DMS53 treated with DMSO at 0.1 percent for 48 hours (cell line): Measurements from ENCODE around the gene MS4A7.
"Not testable (repeated sequence)": the region's sequence is repeated elsewhere in the genome, so short reads cannot be mapped to it uniquely, and the experiment has no call there.

ENCODE experiments used
- DNase-seq: peaks from one replicate; lab custom pipeline; 2025; ENCODE audit not compliant: unreplicated experiment; lab: John Stamatoyannopoulos, UW

Gene MS4A7, protein sequence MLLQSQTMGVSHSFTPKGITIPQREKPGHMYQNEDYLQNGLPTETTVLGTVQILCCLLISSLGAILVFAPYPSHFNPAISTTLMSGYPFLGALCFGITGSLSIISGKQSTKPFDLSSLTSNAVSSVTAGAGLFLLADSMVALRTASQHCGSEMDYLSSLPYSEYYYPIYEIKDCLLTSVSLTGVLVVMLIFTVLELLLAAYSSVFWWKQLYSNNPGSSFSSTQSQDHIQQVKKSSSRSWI

DNA sequence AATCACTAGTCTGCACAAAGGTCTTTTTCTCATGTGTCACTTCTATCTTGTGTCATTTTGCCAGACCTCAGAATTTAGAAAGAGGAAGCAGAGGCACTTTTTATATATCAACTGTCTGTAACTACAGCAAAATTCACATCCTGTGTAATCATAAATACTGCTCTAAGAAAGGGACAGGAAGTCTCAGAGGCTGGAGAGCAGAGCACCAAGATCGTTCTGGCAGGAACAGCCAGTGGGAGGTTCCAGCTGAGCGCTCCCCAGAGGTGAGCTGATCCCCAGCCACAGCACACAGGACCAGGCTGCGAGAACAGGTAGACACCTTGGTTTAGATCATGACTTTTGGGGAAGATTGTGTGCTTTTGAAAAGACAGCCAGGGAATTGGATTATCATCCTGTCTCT, at the start of gene MS4A7:
TSS of gene MS4A7 (plus strand) at position 179 of the 400 bp plus-strand sequence. CDS start 4,610 bp downstream, outside the sequence.
- no peak for DNase-seq

DNA sequence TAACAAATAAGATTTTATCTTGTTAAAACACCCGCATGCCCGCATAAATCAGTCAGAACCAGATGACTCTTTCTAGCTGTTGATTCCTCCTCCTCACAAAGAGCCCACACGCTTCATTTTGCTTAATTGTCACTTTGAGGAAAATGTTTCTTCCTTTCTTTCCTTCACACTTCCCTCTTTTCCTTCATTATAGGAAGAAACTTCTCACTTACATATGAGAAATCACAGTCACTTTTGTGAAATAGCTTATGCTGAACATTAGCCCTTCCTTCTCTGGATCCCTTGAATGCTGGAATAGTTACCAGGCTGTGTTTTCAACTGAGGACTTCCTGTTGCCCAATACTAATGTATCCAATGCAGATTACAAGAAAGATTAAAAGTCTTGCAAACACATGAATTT, 45.5 kb upstream of the MS4A7 start:
- no peak for DNase-seq

DNA sequence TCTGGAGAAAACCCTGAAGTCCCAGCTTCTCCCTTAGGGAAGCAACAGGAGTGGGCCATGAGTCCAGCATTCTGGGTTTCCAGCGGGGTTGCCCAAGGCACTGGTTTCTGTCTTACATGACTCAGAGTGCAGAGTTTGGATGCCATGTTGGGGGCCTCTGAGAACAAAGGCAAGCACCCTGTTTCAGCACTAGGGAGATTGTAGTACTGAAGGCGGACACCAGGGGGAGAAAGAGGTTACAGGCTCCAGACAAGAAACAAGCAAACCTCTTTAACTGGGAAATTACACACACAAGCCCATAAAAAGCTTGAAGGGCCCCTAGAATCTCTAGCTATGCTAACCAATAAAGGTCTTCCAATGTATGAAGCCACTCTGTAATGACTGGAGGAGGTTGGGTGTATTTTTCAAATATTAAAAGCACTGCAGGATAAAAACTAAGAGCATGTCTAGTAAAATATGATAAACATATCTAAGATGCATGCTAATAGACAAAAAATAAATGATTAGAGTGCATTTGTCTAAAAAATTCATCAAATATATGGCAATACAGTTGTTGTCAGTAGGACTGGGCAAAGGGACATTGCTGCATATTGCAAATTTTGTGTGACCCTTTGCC, 44.2 kb upstream of the MS4A7 start:
- DNase-seq: peak; percentile 36

DNA sequence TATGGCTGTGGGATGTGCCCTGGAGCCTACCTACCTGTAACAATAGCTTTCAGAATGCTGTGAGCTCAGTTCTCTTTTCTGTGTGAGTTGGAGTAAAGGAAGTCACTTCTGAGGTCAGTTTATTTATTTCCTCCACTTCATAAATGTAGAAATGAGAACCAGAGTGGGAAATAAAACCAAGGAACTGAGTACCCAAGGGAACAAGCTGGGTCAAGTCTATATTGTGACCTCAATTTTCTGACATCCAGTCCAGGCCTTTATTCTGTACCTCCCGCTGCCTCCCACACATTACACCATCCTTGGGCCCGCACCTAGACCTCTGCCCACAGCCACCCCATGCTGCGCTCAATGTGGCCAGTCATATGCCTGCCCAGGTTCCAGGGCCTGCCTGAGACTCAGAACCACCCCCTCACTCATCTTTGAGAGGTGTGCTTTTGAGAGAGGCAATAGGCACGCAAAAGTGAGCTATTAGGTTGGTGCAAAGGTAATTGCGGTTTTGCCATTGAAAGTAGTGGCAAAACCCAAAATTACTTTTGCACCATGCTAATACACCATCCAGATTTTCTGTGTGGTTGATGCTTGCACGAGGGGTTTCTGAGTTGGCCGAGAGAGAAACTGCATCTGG, 41.5 kb upstream of the MS4A7 start:
- no peak for DNase-seq

DNA sequence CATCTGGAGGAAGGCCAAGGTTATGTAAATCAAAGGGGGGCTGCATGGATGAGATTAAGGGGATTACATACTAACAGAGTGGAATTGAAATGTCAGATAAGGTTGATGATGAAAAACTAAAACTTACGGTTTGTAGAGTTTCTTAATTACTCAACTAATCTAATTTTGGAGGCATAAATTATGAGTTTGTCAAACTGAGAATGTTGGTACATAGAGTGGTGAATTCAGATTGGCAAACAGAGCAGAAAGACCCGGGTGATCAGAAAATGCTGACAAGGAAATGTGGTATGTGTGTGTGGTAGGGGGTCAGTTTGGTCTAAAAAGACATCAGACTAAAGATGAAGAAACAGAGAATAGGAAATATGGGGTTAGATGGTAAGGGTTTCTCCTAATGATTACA, 40.3 kb upstream of the MS4A7 start:
- no peak for DNase-seq

DNA sequence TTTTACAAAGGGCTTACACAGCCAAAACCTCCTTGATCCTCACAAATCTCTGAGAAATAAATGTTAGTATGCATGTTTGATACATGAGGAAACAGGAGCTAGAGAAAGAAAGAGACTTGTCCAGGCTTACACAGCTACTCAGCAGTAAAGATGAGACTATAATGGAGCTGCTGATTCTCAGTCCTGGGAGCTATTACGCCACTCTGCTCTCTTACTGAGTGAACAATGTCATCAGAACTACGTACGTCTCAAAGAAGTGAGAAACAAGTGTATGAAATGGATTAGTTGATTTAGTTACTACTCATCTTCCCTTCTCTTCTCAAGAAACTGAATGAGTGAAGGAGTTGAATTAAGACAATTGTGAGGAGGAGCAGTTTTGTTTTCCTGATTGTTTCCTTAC, 39.0 kb upstream of the MS4A7 start:
- no peak for DNase-seq

DNA sequence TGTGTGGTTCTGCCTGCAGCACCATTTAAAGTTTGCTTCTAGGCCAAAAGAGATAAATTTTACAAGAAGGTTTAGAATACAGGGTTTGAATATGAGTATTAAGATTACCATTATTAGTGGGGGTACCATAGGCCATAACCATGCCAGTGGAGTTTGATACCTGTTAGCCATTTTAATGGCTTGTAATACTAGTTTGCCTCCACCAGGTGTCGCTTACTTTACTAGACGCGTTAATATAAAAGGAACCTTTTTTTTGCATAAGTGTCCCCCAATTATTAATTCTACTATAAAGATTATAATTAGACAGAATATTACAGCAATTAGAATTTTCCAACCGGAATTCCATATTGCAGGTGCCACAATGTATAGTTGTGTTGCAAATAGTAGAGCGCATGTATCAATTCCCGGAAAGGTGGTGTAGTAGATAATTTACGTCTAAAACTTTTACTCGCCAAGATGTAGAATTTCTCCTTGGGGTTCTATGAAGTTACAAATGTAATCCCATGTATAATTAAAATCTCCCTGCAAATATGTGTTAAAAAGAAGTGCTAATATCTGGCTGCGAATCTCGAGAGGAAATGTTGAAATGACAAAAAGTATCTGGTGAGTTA, 35.1 kb upstream of the MS4A7 start:
- peak; percentile 2 for DNase-seq

DNA sequence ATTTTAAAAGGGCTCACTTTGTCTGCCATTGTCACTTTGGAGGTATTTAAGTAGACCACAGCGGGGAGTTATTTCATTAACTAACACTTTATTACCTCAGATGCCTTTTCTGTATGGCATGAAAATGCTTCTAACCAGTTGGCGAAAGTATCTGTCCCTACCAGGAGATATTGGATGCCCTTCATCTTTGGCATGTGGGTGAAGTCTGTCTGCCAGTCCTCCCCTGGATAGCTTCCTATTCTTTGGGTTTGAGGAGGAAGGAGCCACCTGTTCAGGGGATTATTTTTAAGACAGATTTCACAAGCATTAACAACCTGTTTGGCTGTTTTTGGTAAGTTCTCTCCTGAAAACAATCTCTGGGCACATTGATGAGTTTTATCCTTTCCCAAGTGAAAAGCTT, 34.2 kb upstream of the MS4A7 start:
- no peak for DNase-seq

DNA sequence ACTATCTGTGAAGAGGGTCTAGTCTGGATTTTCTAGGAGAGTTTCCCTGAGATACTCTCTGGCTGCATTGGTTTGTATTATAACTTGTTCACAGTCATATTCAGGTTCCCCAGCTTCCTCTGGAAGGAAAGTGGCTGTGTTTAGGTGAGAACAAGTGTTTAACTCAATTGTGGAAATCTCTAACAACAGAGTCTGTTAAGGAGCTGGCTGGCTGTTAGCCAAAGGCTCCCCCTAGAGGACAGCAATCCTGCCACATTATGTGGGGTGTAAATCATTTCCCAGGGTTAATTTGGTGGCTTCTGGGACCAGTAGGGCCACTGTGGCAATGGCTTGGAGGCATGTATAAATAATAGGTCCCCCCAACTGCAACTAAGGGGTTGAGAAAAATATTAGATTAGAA, 32.8 kb upstream of the MS4A7 start:
- DNase-seq: peak; percentile 6

DNA sequence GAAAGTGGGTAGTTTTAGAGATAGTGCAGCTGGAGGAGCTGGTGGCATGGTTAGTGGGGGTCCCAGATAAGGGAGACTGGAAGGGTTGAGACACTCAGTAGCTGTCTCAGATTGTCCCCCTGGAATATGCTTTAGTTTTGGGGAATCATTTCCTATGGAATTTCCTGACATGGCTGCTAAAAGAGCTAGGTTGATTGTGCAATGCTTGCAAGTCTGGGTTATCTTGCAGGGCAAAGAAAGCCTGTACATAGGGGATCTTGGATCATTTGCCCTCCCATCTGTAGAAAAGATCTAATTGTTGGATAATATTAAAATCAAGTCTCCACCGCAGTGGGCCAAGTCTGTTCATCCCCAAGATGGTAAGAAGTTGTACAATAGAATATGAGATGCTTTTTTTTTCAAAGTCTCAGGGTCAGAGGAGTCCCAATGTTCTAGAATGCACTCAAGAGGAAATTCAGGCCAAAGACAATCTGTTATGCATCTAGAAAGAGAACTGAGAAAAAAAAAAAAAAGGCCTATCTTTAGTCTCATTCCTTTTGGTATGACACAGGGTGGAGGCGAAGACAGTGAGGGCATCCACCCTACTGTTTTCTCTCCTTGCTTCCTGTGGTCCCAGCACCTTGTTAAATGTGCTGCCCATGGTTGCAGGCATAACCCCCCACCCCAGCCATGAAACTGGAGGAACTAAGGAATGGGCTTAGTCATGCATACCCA, 31.1 kb upstream of the MS4A7 start:
- DNase-seq: no peak

DNA sequence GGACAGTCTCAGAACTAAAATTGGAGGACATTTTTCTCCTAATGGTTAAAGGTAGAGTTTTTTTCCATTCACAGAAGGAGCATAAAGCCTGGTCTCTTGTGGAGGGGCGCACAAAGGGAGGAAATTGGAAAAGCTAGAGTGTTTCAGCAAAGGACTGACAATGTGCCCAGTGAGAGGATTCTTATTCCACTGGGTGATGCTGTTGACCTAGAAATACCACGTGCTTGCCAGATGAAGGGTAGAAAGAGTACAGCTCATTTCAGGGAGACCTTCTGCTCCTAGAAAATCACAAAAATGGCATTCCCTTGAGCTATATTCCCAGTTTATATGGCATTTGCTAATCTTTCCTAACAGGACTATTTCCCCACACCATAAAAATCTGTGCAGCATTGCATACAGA, 30.2 kb upstream of the MS4A7 start:
- DNase-seq: no peak

DNA sequence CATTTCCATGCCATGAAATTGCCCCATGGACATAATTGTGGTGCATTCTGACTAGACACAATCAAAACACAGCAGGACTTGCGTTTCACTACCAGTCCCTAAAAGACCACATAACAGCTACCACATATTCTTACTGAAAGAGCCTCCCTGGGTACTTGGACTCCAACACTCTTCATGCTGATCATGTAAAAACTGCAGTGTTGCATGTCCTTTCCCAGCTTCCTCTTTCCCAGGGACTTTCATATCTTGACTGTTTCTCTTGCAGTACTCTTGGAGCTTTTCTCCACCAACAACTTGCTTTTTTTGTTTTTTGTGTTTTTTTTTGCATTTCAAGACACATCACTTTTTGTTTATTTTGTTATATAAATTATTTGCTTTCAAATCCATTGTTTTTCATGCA, 28.3 kb upstream of the MS4A7 start:
- no peak for DNase-seq

DNA sequence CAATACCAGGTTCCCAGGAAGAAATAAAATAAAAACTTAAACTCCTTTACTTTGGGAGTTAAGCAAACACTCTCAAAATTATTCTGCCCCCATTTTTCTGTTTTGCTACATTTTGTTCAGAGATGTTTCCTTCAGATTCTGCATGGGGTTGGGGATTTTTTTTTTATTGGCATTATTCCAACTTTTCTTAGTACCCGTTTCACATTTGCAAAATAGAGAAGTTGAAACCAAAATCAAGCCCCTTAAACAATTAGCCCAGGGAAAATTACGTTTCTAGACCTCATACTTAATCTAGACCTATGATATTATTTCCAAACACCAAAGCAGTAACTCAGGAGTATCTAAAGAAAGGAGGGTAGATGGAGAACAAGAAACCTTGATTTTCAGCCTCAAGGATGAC, 20.6 kb upstream of the MS4A7 start:
- DNase-seq: no peak

DNA sequence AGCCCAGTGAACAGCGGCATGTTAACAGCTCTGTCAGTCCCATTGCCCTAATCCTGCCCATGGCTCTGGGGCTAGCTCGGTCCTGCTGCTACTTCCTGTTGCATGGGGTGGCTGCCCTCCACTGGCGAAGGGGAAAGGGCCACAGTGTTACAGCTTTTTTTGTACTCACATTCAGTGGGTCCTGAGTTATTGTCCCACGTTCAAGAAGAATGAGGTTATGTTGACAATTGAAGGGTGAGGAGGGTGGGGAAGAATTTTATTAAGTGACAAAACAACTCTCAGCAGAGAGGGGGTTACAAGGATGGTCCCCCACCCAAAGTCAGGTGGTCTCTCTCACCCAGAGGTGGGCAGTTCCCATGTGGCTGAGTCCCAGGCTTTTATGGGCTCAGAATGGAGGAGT, 17.7 kb upstream of the MS4A7 start:
- DNase-seq: no peak

DNA sequence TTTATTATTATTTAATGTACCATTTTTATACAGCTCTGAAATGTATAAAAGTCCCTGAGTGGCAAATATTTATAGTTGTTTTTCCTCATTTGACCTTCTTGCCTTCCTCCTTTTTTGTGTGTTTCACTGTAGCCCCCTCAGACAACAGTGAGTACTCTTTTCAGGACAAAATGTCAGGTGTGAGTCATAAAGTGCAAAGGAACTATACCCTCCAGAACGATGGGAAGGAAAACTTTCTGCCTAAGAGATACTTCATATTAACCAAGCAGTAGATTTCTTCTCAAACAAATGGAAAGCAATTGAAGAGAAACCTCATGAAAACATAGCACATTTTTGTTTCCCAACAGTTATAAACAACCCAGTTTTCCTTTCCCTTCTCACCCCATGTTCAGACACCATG, 16.1 kb upstream of the MS4A7 start:
- no peak for DNase-seq

DNA sequence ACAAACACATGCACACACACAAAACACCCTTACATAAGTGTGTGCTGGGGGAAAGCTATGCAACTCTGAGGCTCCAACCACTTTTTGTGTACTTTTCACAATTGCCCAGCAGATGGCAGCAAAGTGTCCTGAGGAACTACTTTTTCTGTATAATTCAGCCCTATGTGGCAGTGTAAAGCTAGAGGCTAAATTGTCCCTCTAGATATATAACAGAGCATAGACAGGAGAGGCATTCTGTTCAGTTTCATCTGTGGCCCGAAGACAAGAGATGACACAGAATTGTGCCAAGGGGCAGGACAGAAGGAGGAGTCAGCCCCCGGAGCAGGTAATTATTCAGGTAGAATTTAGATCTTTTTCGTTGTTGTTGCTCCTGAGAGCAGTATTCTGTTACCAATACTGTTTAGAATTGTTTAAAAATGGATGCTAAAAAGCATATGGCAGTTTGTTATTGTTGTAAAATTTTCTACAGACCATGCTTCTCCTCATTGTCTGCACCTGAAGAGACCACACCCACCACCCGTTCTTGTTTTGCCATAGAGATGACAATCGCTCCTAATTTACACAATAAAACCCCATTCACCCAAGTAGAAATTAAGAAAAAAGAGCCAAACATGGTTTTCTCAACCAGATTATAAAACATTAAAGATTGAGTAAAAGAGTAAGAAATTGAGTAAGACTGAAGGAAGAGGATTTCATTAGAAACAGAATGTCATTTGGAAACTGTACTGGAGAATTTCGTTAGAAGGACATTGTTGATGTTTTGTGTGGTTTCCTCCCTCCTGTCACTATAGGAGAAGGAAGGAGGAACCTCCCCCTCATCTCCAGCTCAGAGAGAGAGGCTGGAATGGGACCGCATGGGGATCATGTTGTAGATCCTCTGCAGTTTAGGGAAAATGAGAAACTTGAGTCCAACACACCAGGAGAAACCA, 14.5 kb upstream of the MS4A7 start:
- peak; percentile 78 for DNase-seq

DNA sequence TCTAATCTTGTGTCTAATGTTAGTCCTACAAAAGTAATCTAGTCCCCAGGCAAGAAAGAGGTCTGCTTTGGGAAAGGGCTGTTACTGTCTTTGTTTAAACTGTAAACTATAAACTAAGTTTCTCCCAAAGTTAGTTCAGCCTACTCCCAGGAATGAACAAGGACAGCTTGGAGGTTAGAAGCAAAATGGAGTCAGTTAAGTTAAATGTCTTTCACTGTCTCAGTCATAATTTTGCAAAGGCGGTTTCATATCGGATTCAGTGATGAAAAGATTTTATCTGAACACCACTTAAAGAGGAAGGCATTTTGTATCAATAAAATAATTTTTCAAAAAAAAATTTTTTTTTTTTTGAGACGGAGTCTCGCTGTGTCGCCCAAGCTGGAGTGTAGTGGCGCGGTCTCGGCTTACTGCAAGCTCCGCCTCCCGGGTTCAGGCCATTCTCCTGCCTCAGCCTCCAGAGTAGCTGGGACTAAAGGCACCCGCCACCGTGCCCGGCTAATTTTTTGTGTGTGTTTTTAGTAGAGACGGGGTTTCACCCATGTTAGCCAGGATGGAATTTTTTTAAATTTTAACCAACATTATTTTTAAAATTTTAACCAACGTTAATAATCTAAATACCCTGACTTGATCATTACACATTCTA, 11.9 kb upstream of the MS4A7 start:
- not testable (repeated sequence) for DNase-seq

DNA sequence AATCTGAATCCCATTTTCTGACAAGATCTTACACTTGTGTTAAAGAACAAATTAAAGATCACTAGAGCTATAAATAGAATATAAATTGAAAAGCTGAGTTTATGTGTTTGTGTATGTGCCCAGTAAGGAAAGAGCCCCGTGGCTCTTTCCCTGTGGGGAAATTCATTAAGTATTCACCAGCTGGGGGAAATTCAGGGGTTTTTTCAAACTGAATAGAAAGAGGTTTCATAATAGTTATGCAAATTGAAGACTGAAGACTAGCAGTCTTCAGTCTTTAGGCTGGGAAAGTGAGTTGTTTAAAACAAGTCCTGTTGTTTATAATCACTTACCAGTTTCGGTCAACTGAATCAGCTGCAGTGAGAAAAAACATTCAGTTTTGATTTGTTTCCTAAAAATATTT, 11.3 kb upstream of the MS4A7 start:
- no peak for DNase-seq

DNA sequence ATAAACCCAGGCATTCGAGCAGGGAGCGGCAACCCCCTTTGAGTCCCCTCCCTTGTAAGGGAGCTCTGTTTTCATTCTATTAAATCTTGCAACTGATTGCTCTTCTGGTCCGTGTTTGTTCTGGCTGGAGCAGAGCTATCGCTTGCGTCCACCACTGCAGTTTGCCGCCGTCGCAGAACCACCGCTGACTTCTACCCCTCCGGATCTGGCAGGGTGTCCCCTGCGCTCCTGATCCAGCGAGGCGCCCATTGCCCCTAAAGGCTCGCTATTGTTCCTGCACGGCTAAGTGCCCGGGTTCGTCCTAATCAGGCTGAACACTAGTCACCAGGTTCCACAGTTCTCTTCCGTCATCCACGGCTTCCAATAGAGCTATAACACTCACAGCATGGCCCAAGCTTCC, 10.4 kb upstream of the MS4A7 start:
- DNase-seq: no peak

DNA sequence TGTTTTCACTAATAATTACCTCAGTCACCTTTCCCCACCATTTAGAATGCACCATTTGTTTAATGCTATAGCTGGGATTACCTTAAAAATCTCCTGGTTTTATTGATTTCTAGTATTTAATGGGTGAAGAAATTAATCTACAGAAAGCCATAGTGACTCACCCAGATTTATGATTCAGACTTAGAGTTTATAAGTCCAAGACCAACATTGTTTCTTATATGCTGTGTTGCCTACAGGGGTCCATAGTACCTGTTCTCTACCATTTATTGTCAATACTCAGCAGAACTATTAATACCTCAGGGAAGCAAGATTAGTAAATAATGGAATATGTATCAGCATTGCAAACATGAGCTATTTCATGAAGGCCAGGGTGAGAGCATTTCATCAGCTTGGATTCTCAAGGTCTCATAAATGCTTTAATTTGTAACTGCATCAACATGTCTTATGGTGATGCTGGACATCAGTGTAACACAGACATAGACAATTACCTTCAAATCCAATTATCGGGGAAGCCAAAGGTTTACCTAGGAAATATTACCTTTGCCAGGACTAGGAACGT, 8.0 kb upstream of the MS4A7 start:
- no peak for DNase-seq
